HG02885 (cell line): Measurements from ENCODE around the gene CEACAM4.
A peak's percentile ranks its signal among the peaks of the same experiment; 100 is the strongest.
"Not testable (repeated sequence)": the region's sequence is repeated elsewhere in the genome, so short reads cannot be mapped to it uniquely, and the experiment has no call there.

Experiments
- ATAC-seq: cut with Tn5 transposase; IDR thresholded peaks from one replicate; pipeline ENCODE4 v1.9.1; 2021; ENCODE audit warnings: mild to moderate bottlenecking; ENCODE audit not compliant: unreplicated experiment, poor library complexity

Gene CEACAM4

GRCh38 chr19:41587838-41588210, 39.0 kb downstream of the CEACAM4 start:
- no peak for ATAC-seq

DNA sequence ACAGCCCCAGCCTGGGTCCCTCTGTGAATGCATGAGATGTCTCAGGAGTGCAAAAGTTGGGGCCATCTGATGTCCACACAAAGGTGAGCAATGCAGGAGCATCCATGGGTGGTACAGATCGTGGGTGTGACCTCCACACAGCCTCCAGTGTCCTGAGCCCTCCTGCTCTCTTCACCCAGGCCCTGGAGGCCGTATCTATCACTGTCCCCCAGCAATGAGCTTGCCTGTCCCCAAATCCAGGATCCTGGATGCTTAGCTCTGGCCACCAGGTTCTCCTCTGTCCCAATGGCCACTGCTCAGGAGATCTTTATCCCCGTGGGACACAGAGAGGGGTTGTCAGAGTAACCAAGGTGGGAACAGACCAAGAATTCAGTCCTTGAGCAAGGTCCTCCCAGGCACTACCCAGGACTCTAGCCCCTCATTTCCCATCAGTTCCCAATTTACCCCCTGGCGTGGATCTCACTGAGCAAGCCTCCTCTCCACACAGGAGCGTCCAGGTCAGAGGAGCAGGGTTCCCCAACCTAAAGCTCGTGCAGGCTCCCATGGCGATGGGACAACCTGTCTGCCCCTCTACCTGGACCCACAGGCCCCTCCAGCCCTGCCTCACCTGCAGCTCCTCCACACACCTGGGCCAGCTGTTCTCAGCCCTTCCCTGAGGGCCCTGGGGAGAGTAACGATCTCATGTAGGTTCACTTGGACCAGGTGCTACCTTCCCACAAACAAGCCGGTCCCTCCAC, 39.6 kb downstream of the CEACAM4 start:
- no peak for ATAC-seq

GRCh38 chr19:41586064-41586463, 40.8 kb downstream of the CEACAM4 start:
- no peak for ATAC-seq

DNA sequence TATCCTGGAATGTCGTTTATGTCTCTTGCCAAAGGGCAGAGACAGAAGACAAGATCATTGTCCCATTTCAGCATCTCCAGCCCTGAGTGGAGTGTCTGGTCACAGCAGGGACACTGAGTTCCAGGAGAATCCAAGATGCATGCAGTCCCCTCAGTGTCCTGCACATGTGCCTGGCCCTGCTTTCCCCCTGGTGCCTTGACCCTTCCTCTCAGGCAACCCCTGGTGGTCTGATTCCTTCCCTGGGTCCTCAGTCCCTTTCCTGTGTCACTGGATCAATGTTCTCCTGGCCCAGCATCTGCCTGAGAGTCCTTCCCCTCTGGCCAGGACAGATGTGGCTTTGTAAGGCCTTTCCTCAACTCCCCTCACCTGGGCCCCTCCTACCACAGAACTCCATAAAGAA, 41.9 kb downstream of the CEACAM4 start:
- no peak for ATAC-seq

DNA sequence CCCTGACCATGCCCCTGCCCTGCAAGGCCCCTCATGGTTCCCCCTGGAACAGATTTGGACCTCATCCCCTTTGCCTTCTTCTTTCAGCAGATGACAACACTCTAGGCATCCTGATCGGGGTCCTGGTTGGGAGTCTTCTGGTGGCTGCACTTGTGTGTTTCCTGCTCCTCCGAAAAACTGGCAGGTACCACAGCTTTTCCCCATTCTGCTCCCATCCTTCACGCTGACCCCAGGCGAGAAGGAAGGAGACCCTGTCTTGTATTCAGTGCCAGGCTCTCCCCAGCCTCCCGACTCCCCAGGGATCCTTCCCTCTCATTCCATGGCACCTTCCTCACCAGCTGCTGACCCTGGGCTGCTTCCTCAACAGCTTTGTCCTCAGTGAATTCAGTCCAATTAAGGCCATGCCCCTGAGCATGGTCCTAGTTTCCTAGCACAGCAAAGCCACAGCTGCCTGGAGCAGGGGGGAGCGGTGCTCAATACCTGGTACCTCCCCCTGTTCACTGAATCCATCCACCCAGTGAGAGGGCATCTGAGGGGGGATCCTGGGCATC, 42.5 kb downstream of the CEACAM4 start:
- ATAC-seq, result no peak

DNA sequence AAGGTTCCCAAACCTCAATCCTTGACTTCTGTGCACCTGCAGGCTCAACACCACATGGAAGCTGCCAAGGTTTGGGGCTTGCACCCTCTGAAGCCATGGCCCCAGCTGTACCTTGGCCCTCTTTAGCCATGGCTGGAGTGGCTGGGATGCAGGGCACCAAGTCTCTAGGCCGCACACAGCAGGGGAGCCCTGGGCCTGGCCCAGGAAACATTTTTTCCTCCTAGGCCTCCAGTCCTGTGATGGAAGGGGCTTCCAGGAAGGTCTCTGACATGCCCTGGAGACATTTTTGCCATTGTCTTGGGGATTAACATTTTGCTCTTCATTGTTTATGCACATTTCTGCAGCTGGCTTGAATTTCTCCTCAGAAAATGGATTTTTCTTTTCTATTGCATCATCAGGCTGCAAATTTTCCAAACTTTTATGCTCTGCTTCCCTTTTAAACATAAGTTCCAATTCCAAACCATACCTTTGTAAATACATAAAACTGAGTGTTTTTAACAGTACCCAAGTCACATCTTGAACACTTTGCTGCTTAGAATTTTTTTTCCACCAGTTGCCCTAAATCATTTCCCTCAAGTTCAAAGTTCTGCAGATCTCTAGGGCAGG, 44.2 kb downstream of the CEACAM4 start:
- ATAC-seq, result not testable (repeated sequence)

DNA sequence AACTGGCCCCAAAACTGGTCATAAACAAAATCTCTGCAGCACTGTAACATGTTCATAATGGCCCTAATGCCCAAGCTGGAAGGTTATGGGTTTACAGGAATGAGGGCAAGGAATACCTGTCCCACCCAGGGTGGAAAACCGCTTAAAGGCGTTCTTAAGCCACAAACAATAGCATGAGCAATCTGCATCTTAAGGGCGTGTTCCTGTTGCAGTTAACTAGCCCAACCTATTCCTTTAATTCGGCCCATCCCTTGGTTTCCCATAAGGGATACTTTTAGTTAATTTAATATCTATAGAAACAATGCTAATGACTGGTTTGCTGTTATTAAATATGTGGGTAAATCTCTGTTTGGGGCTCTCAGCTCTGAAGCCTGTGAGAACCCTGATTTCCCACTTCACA, 45.8 kb downstream of the CEACAM4 start:
- ATAC-seq, result not testable (repeated sequence)

GRCh38 chr19:41578886-41579285, 48.0 kb downstream of the CEACAM4 start:
- ATAC-seq, result no peak

DNA sequence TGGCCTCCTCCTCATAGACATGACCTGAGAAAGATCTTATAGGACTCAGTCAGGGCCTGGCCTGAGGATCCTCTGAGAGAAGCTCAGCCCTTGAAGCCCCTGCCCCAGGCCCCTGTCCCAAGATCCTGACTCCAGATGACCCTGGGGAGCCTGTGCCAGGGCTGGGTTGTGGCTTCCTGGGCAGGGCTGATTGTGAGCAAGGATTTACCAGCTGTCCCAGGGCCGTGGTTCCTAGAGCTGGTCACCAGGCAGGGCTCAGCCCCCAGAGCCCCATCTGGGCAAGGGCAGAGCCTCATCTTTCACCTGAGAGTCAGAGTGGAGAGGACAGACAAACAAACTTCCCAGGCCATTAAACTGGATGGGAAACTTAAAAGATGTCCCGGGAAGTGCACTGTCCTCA, 49.0 kb downstream of the CEACAM4 start:
- ATAC-seq, result no peak

DNA sequence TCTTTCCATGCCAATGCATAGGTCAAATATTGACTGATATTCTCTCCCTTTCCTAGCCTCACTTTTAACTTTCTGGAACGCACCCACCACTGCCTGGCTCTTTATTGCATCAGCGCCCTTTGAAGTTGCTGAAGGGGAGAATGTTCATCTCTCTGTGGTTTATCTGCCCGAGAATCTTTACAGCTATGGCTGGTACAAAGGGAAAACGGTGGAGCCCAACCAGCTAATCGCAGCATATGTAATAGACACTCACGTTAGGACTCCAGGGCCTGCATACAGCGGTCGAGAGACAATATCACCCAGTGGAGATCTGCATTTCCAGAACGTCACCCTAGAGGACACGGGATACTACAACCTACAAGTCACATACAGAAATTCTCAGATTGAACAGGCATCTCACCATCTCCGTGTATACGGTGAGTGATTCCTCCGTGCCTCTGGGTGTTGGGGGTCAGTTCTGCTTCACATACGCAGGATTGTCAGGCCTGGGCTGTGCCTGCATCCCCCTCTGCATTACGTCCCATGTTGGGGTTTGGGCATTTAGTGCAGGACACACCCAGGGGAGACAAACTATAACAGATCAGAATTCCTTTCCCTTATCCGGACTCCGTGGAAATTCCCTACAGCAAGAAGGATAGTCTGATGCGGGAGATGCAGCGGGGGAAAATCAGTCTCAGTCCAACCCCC, 49.6 kb downstream of the CEACAM4 start:
- ATAC-seq, result no peak

GRCh38 chr19:41575998-41576397, 50.9 kb downstream of the CEACAM4 start, which contains the start of gene CEACAM21:
TSS of gene CEACAM21 (plus strand) at chr19:41576166. CDS start at chr19:41576275, 109 bp downstream.
- peak; percentile 49 for ATAC-seq

DNA sequence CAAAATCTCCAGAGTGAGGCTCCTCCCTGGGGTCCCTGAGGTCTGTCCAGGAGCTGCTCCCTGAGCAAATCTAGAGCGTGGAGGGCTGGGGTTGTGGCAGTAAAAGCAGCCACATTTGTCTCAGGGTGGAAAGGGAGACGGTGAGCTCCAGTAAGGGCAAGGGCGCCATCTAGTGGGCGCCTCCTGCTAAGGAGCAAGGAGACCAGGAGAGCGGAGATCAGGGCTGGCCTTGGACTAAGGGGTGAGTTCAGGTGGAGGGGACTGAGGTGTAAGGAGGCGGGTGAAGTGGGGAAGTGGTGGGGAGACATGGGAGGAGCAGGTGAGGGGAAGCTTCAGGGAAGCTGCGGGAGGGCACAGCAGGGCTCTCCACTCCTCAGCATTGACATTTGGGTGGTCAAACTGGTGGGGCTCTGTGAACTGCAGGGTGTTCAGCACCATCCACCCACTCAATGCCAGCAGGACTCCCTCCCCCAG, 56.2 kb downstream of the CEACAM4 start:
- no peak for ATAC-seq

GRCh38 chr19:41570179-41570578, 56.7 kb downstream of the CEACAM4 start:
- ATAC-seq, result no peak

GRCh38 chr19:41569481-41570150, 57.3 kb downstream of the CEACAM4 start:
- no peak for ATAC-seq
